Neural progenitor cell (in vitro differentiated cells): ENCODE measurements around the gene IL6.

Experiments
- EZH2phosphoT487 ChIP-seq: fragments of 200-600 bp; sonication (generic); IDR thresholded peaks from 2 replicates; pipeline ENCODE4 v1.6.1; 2017; ENCODE audit warnings: antibody characterized with exemption
- TF ChIP-seq, protein P1 (sequence below): fragments of 200-600 bp; sonication (generic); IDR thresholded peaks from 2 replicates; pipeline ENCODE4 v1.5.1; 2017; ENCODE audit warnings: antibody characterized with exemption, mild to moderate bottlenecking

DNA sequence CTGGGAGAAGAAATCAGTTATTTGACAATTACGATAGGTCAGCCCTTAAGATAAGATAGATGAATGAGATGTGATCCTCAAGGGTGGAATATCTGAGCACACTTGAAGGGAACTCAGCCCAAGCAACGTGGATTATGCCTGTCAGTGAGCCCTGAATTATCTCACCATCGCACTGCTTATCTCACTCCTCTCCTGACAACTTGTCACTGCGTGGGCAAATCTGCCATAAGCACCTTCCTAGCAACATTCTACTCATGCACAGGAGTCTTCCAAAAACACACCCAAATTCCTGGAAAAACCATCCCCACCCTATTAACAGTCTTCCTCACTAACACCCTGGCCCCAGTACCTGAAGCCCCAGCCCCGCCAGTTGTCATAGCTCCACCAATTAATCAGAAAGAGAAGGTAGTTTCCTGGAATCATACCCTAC, 46.5 kb upstream of the IL6 start:
- TF ChIP-seq, protein P1, sequence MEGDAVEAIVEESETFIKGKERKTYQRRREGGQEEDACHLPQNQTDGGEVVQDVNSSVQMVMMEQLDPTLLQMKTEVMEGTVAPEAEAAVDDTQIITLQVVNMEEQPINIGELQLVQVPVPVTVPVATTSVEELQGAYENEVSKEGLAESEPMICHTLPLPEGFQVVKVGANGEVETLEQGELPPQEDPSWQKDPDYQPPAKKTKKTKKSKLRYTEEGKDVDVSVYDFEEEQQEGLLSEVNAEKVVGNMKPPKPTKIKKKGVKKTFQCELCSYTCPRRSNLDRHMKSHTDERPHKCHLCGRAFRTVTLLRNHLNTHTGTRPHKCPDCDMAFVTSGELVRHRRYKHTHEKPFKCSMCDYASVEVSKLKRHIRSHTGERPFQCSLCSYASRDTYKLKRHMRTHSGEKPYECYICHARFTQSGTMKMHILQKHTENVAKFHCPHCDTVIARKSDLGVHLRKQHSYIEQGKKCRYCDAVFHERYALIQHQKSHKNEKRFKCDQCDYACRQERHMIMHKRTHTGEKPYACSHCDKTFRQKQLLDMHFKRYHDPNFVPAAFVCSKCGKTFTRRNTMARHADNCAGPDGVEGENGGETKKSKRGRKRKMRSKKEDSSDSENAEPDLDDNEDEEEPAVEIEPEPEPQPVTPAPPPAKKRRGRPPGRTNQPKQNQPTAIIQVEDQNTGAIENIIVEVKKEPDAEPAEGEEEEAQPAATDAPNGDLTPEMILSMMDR = no peak
- TF ChIP-seq EZH2phosphoT487 = no peak
